Suppressor macrophage treated with lipopolysaccharide for 4 hours (primary cell): ENCODE data around the gene PRLHR.

Experiments
- DNase-seq: peaks from one replicate; pipeline ENCODE4 v3.0.0-alpha.2; 2020

The PRLHR gene

GRCh38 chr10:118586911-118587310 lies 8.5 kb downstream of the PRLHR start:
- no peak for DNase-seq

GRCh38 chr10:118585794-118586193 lies 9.7 kb downstream of the PRLHR start:
- no peak for DNase-seq

GRCh38 chr10:118585234-118585633 lies 10.2 kb downstream of the PRLHR start:
- DNase-seq, result no peak

- peak; percentile 18 for DNase-seq
Measured at GRCh38 chr10:118584181-118584954, 11.1 kb downstream of the PRLHR start.

GRCh38 chr10:118583611-118584010 lies 11.8 kb downstream of the PRLHR start:
- no peak for DNase-seq

- DNase-seq, result no peak
Measured at GRCh38 chr10:118582511-118582910, 12.9 kb downstream of the PRLHR start.

- no peak for DNase-seq
Measured at GRCh38 chr10:118581340-118581739, 14.1 kb downstream of the PRLHR start.

- no peak for DNase-seq
Measured at GRCh38 chr10:118580702-118581101, 14.7 kb downstream of the PRLHR start.

GRCh38 chr10:118573512-118573911 lies 21.9 kb downstream of the PRLHR start:
- no peak for DNase-seq

GRCh38 chr10:118572256-118573041 lies 23.0 kb downstream of the PRLHR start:
- DNase-seq, result no peak

GRCh38 chr10:118571123-118571522 lies 24.3 kb downstream of the PRLHR start:
- no peak for DNase-seq

GRCh38 chr10:118570591-118570990 lies 24.9 kb downstream of the PRLHR start:
- DNase-seq, result no peak

GRCh38 chr10:118569882-118570252 lies 25.6 kb downstream of the PRLHR start:
- DNase-seq, result no peak

- peak; percentile 8 for DNase-seq
Measured at GRCh38 chr10:118569241-118569881, 26.1 kb downstream of the PRLHR start.

GRCh38 chr10:118568327-118568848 lies 27.1 kb downstream of the PRLHR start:
- DNase-seq, result peak; percentile 81

- DNase-seq, result no peak
Measured at GRCh38 chr10:118567701-118568248, 27.7 kb downstream of the PRLHR start.

GRCh38 chr10:118566911-118567310 lies 28.5 kb downstream of the PRLHR start:
- no peak for DNase-seq

GRCh38 chr10:118565301-118566075 lies 30.0 kb downstream of the PRLHR start:
- no peak for DNase-seq

GRCh38 chr10:118564652-118565051 lies 30.8 kb downstream of the PRLHR start:
- no peak for DNase-seq

- no peak for DNase-seq
Measured at GRCh38 chr10:118564114-118564513, 31.3 kb downstream of the PRLHR start.

GRCh38 chr10:118563373-118563890 lies 32.0 kb downstream of the PRLHR start:
- no peak for DNase-seq

- peak; percentile 24 for DNase-seq
Measured at GRCh38 chr10:118562851-118563250, 32.6 kb downstream of the PRLHR start.
